HG03442 (cell line): Measurements from ENCODE around the gene CC2D2A.
A peak's percentile ranks its signal among the peaks of the same experiment; 100 is the strongest.

ENCODE experiments used
- ATAC-seq: cut with Tn5 transposase; IDR thresholded peaks from one replicate; pipeline ENCODE4 v1.9.1; 2021; ENCODE audit warnings: mild to moderate bottlenecking, moderate library complexity; ENCODE audit not compliant: unreplicated experiment

Gene CC2D2A

GRCh38 chr4:15469402-15470127 is at the start of gene CC2D2A:
Gene CC2D2A (plus strand): TSS chr4:15469882. CDS start chr4:15475933, 6,051 bp downstream.
- ATAC-seq = no peak

GRCh38 chr4:15420642-15421041 is 49.0 kb upstream of the CC2D2A start:
- ATAC-seq = no peak

GRCh38 chr4:15423285-15423711 is 46.4 kb upstream of the CC2D2A start:
- ATAC-seq = no peak

GRCh38 chr4:15425520-15425919 is 44.2 kb upstream of the CC2D2A start:
- ATAC-seq = no peak

- ATAC-seq = no peak
Observed at GRCh38 chr4:15427161-15427560, 42.5 kb upstream of the CC2D2A start.

DNA sequence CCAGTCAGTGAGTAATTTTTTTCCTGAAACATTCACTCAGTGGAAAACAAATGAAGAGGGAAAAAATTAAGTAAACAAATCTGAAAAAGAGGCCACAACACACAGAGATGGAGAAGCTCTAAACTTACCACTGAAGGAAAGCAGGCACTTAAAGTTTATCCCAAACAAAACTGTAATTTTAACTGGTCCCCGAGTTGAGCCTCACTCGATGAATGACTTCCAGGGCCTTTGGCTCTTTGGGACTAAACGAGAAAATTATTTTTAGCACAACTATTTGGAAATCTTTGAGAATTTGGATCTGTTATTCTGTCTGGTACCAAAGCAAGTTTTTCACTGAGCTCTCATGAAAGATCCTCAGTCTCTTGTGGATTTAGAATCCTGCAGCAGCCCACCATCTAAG is 42.0 kb upstream of the CC2D2A start, which contains the start of gene C1QTNF7:
TSS of gene C1QTNF7 (plus strand) at position 333 of the 400 bp plus-strand sequence. CDS start 7,711 bp downstream, outside the sequence.
- no peak for ATAC-seq

DNA sequence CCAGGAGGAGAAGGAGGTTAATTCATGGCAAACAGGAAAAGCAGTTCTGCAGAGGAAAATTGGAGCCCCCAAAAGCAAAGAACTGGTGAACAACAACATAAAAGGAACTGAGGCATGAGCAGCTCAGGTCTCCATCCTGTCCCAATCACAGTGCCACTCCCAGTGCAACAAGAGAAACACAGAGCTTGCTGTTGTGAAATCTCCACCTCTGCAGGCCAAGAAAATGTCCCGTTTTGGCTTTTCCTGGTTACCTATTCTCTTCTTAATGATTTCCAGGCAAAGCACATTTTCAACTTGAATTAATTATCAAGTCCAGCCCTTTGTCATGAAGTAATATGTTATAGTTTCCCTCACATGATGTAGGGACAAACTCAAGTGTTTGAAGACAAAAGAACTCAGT is 41.1 kb upstream of the CC2D2A start:
- ATAC-seq = no peak

- ATAC-seq = no peak
Observed at GRCh38 chr4:15434091-15434490, 35.6 kb upstream of the CC2D2A start.

GRCh38 chr4:15434676-15435075 is 35.0 kb upstream of the CC2D2A start:
- ATAC-seq = no peak

DNA sequence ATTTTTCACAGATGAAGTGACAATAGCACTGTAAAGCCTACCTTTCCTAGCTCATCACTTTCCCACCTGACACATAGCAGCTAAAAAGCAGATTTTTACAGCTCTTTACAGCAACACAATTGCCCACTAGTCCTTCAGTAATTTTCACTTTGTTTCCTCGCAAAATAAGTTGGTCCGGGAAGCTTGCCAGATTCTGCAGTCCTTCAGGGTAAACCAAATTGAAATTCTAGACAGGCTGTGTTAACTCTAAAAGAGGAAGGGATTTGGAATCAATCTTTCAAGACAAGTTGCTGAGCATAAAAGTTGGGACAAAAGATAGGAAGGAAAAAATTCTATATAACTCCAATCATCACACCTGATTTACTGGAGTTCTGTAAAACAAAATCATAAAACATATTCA is 33.2 kb upstream of the CC2D2A start:
- no peak for ATAC-seq

DNA sequence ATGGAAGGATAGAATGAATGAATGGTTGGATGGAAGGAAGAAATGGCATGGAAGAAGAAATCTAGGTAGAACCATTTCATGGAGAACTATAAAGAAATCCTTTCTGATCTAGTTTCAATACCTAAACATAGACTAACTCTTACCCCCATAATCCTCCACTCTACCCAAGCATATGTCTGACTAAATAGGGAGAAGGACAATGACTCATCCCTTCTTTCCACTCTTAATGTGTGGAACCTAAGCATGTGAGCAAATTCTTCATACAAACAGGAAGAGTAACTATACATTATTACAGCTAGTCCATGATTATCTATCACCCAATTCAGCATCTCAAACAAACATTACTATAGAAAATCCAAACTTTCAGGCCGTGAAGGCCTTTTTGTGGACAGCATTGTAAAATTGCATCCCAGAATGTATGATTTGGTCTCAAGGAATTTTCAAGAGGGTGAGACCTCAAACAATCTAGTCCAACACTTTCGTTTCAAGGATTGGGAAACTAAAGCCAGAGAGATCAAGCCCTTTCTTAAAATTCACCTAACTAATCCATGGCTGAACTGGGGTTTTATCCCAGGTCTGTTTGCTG is 30.6 kb upstream of the CC2D2A start:
- ATAC-seq = no peak

GRCh38 chr4:15443371-15444160 is 26.1 kb upstream of the CC2D2A start:
- no peak for ATAC-seq

GRCh38 chr4:15444276-15444675 is 25.4 kb upstream of the CC2D2A start:
- ATAC-seq = no peak

DNA sequence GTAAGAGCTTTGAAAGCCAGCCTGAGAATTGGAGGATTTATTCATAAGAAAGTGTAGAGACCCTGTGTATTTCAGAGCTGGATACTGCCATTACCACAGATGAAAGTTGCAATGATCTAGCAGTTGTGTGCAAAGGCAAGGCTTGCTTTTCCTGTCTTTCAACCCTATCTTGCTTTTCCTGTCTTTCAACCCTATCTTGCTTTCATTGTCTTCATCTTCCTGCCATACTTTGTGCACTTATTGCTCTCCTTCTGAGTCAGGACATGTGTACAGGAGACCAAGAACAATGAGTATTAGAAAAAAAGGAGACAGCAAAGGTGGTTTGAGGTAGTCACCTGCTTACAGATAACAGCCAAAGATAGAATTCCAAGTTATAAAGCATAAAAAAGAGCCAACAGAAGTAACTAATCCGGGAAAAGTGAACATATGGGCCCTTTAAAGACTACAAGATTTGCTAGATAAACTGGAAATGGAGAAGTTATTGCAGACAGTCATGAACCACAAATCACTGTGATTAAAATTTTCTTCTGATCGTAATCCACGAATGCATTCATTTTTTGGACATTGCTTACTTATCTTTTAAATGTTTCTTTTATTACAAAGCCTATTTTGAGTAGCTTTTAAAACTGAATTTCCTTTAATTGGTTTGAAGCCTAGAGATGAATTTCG is 24.7 kb upstream of the CC2D2A start:
- no peak for ATAC-seq

GRCh38 chr4:15451181-15451865 is 18.4 kb upstream of the CC2D2A start:
- no peak for ATAC-seq

GRCh38 chr4:15451866-15452765 is 17.6 kb upstream of the CC2D2A start:
- no peak for ATAC-seq

DNA sequence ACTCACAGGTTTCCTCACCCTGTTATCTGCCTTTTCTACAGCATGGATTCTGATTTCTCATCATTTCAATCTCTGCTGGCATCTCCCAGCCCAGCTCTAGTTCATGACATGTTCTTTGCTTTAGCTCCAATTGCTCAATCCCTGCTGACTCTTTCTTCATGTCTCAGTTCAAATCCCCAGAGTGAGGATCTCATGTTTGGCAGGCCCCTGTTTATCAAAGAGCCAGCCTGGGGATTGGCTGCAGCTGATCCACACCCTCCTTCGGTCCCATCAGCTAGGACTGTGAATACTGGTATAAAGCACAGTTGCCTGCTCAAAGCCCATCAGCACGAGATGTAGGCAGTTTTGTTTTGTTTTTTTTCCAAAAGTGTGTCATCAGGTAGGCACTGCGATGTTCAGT is 14.4 kb upstream of the CC2D2A start:
- no peak for ATAC-seq

DNA sequence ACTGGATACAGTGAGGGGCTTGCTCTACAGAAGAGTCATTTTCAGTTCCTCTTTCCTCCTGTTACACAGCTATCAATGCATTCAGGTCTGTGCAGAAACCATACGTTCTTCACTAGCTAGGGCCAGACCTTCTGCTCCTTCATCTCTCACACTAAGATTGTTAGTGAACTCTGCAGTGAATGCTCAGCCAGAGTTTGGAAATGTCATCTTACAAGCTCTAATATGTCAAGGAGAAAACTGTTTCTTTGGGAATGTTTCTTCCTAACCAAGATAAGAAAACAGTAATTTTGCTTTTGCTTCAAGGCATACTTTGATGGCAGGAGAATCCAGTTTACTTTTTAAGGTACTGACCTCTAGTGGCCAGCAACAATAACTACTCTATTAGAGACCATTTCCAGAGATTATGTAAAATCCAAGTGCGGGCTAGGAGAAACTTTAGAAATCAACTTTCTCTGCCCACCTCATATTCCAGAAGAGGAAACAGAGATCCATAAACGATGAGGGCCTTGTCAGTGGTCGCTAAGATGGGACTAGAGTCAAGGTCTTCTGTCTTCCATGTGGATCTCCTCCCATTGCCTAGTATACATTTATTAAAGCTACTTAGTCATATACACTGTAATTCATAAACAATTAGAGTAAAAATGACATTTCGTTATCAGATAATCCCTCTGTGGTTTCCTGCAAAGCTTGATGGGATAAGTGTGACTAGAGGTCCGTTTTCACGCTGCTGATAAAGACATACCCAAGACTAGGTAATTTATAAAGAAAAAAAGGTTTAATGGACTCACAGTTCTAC is 12.1 kb upstream of the CC2D2A start:
- ATAC-seq = peak; percentile 91

- no peak for ATAC-seq
Observed at GRCh38 chr4:15458616-15459015, 11.1 kb upstream of the CC2D2A start.
